Suprapubic skin (tissue), 4 donors: ENCODE results near the gene SIAH3. TPM values are rescaled to one million over a fixed set of nuclear protein-coding genes. Genes with fewer than 3 reads are reported as not detected.

Experiments
- DNase-seq, 2 donors: peaks; one replicate each; pipeline ENCODE4 v3.0.0-alpha.2; 2019; ENCODE audit warnings: low spot score in 2 of 2
- H3K27ac ChIP-seq: fragments of 200-600 bp; sonication (generic); one replicate; pipeline ENCODE4 v1.5.1; 2019
- H3K27me3 ChIP-seq: fragments of 200-600 bp; sonication (generic); one replicate; pipeline ENCODE4 v1.5.1; 2019
- H3K36me3 ChIP-seq: fragments of 200-600 bp; sonication (generic); one replicate; pipeline ENCODE4 v1.5.1; 2019
- H3K4me1 ChIP-seq: fragments of 200-600 bp; sonication (generic); one replicate; pipeline ENCODE4 v1.5.1; 2019
- H3K4me3 ChIP-seq: fragments of 200-600 bp; sonication (generic); one replicate; pipeline ENCODE4 v1.5.1; 2019; ENCODE audit warnings: mild to moderate bottlenecking
- H3K9me3 ChIP-seq: fragments of 200-600 bp; sonication (generic); one replicate; pipeline ENCODE4 v1.5.1; 2019
- CTCF ChIP-seq, 2 donors: fragments of 200-600 bp in 1 of 2; fragments of 450-650 bp in 1 of 2; sonication (generic) in 1 of 2; IDR thresholded peaks; one replicate each; pipeline ENCODE4 v1.5.1; 2016 to 2019; ENCODE audit warnings: antibody characterized with exemption in 2 of 2, mild to moderate bottlenecking in 1 of 2, moderate library complexity in 1 of 2
- EP300 ChIP-seq: sonication (generic); formaldehyde crosslinking; IDR thresholded peaks from one replicate; pipeline ENCODE4 v1.6.1; 2017; ENCODE audit warnings: antibody characterized with exemption
- POLR2A ChIP-seq, 2 donors: fragments of 450-650 bp; IDR thresholded peaks; one replicate each; pipeline ENCODE4 v1.6.1; 2017; ENCODE audit warnings: antibody characterized with exemption in 2 of 2, mild to moderate bottlenecking in 2 of 2, moderate library complexity in 2 of 2
- POLR2AphosphoS5 ChIP-seq, 3 donors: sonication (generic); formaldehyde crosslinking; IDR thresholded peaks; one replicate each; pipeline ENCODE4 v1.6.1; 2017; ENCODE audit warnings: antibody characterized with exemption in 3 of 3
- WGBS: methylation state at CpG from one replicate; pipeline ENCODE4 v1.1.5; 2018; 5-methylcytosine and 5-hydroxymethylcytosine counted together
- total RNA-seq, 4 donors: library from RNA; depleted of rRNA; stranded (reverse); fragments of >200 nt; gene quantifications; one replicate each; pipeline ENCODE4 v1.1.0, GENCODE V29; 2016

SIAH3 gene
- total RNA-seq, 4 donors from 2014 or later: 0.10 to 0.38 TPM; not detected in 2

GRCh38 chr13:45775401-45775963, 76.1 kb downstream of the SIAH3 start:
- H3K27ac ChIP-seq: no peak overlapping the region
- H3K36me3 ChIP-seq: no peaks in the 10 kb centered on the region
- 84% methylated on average over 3 of the region's 3 CpGs for WGBS
- no peak for DNase-seq
- no peaks in the 10 kb centered on the region for H3K4me1 ChIP-seq
- H3K9me3 ChIP-seq: no peaks in the 10 kb centered on the region
- no peaks in the 10 kb centered on the region for H3K27me3 ChIP-seq
- TF ChIP-seq POLR2AphosphoS5 (IDR thresholded peaks at IDR 0.05): no peak
- TF ChIP-seq EP300: no peak
- TF ChIP-seq CTCF (IDR thresholded peaks at IDR 0.05): no peak
- TF ChIP-seq POLR2A (IDR thresholded peaks at IDR 0.05): no peak
- H3K4me3 ChIP-seq: no peak overlapping the region

GRCh38 chr13:45773944-45774343, 77.6 kb downstream of the SIAH3 start:
- Histone ChIP-seq H3K27me3 (no peaks in the 10 kb centered on the region), H3K9me3 (no peaks in the 10 kb centered on the region), H3K4me1 (no peaks in the 10 kb centered on the region), H3K27ac (no peak overlapping the region), H3K36me3 (no peaks in the 10 kb centered on the region), H3K4me3 (no peak overlapping the region)
- no peak for TF ChIP-seq CTCF (IDR thresholded peaks at IDR 0.05)
- TF ChIP-seq POLR2AphosphoS5 (IDR thresholded peaks at IDR 0.05): no peak
- TF ChIP-seq EP300: no peak
- TF ChIP-seq POLR2A (IDR thresholded peaks at IDR 0.05): no peak
- WGBS: 95% methylated on average over 3 of the region's 3 CpGs
- no peak for DNase-seq

- no peak for DNase-seq
- H3K27ac ChIP-seq: no peak overlapping the region
- no peaks in the 10 kb centered on the region for H3K27me3 ChIP-seq
- H3K4me1 ChIP-seq: no peaks in the 10 kb centered on the region
- no peaks in the 10 kb centered on the region for H3K36me3 ChIP-seq
- 54% methylated on average over 2 of the region's 2 CpGs for WGBS
- no peaks in the 10 kb centered on the region for H3K9me3 ChIP-seq
- no peak for TF ChIP-seq EP300
- TF ChIP-seq POLR2A (IDR thresholded peaks at IDR 0.05): no peak
- TF ChIP-seq POLR2AphosphoS5 (IDR thresholded peaks at IDR 0.05): no peak
- H3K4me3 ChIP-seq: no peak overlapping the region
Observed at GRCh38 chr13:45773236-45773635, 78.3 kb downstream of the SIAH3 start.

GRCh38 chr13:45770886-45771285, 80.7 kb downstream of the SIAH3 start:
- no peak for DNase-seq
- H3K9me3 ChIP-seq: no peaks in the 10 kb centered on the region

GRCh38 chr13:45768656-45769479, 82.7 kb downstream of the SIAH3 start:
- TF ChIP-seq POLR2AphosphoS5 (IDR thresholded peaks at IDR 0.05): no peak
- no peak for TF ChIP-seq EP300
- no peak for TF ChIP-seq CTCF (IDR thresholded peaks at IDR 0.05)
- no peak for TF ChIP-seq POLR2A (IDR thresholded peaks at IDR 0.05)
- no peaks in the 10 kb centered on the region for H3K36me3 ChIP-seq
- 59% methylated on average over 4 of the region's 4 CpGs for WGBS
- H3K27me3 ChIP-seq: peaks cover 3% of the 10 kb centered on the region
- H3K4me3 ChIP-seq: no peak overlapping the region
- H3K4me1 ChIP-seq: no peaks in the 10 kb centered on the region
- no peaks in the 10 kb centered on the region for H3K9me3 ChIP-seq
- H3K27ac ChIP-seq: no peak overlapping the region
- no peak for DNase-seq

More at GRCh38 chr13:45770886-45771285, 80.7 kb downstream of the SIAH3 start:
- Histone ChIP-seq H3K4me1 (no peaks in the 10 kb centered on the region), H3K4me3 (no peak overlapping the region), H3K27ac (no peak overlapping the region), H3K27me3 (no peaks in the 10 kb centered on the region), H3K36me3 (no peaks in the 10 kb centered on the region)
- 94% methylated on average over 2 of the region's 2 CpGs for WGBS
- TF ChIP-seq POLR2A (IDR thresholded peaks at IDR 0.05): no peak
- TF ChIP-seq POLR2AphosphoS5 (IDR thresholded peaks at IDR 0.05): no peak
- TF ChIP-seq CTCF (IDR thresholded peaks at IDR 0.05): no peak
- TF ChIP-seq EP300: no peak
